Upper lobe of left lung (tissue), 4 donors: ENCODE data around the gene CST8.

Source experiments
- POLR2A ChIP-seq, 4 donors: fragments of 450-650 bp; IDR thresholded peaks; one replicate each; pipeline ENCODE4 v1.5.1; 2016 to 2017; ENCODE audit warnings: antibody characterized with exemption in 4 of 4, mild to moderate bottlenecking in 2 of 4
- POLR2AphosphoS5 ChIP-seq, 2 donors: sonication (generic); formaldehyde crosslinking; IDR thresholded peaks; one replicate each; pipeline ENCODE4 v1.5.1; 2017; ENCODE audit warnings: antibody characterized with exemption in 2 of 2
- TF ChIP-seq, protein P1 (sequence below), 6 experiments: fragments of 450-650 bp in 4 of 6; fragments of 200-600 bp in 2 of 6; sonication (generic) in 2 of 6; IDR thresholded peaks; one replicate each; pipeline ENCODE4 v1.5.1; 2016 to 2019; ENCODE audit warnings: antibody characterized with exemption in 6 of 6

DNA sequence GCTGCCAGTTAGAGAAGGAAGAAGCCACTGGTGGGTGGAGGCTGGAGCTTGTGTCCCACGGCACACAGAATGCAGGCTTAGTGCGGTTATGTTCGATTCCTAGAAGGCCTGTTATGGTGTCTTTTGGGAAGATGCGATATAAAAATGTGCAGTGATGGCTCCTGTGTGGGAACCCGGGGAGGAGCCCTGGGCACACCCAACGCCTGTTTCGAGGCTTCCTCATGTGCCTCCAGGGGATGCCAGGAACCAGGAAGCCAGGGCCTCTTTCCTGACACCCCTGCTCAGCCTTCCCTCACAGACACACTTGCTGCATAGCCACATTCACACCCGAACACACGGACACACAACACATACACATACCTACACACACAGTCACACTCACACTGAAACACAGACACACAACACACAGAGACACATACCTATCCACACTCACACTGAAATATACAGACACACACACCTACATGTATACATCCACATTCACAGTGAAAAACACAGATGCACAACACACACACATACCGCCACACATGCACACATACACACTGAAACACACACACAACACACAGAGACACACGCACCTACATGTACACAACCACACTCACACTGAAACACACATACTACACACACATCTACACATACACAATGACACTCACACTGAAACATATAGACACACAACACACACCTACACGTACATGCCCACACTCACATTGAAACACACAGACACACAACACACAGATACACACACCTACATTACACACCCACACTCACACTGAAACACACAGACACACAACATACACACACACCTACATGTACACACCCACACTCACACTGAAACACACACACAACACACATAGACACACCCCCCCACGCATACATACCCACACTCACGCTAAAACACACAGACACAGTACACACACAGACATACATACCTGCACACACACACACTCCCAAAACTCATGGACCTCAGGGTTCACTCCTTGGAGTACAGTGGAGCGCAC is 37.1 kb upstream of the CST8 start:
- TF ChIP-seq POLR2A (IDR thresholded peaks at IDR 0.05) (no peak), POLR2AphosphoS5 (IDR thresholded peaks at IDR 0.05) (no peak)
- TF ChIP-seq, protein P1, sequence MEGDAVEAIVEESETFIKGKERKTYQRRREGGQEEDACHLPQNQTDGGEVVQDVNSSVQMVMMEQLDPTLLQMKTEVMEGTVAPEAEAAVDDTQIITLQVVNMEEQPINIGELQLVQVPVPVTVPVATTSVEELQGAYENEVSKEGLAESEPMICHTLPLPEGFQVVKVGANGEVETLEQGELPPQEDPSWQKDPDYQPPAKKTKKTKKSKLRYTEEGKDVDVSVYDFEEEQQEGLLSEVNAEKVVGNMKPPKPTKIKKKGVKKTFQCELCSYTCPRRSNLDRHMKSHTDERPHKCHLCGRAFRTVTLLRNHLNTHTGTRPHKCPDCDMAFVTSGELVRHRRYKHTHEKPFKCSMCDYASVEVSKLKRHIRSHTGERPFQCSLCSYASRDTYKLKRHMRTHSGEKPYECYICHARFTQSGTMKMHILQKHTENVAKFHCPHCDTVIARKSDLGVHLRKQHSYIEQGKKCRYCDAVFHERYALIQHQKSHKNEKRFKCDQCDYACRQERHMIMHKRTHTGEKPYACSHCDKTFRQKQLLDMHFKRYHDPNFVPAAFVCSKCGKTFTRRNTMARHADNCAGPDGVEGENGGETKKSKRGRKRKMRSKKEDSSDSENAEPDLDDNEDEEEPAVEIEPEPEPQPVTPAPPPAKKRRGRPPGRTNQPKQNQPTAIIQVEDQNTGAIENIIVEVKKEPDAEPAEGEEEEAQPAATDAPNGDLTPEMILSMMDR (IDR thresholded peaks at IDR 0.05), result no peak
